Erythroblast (primary cell): ENCODE measurements around the gene NCAPD2.

Source experiments
- GATA1 ChIP-seq: IDR thresholded peaks from 2 replicates; pipeline ENCODE4 v1.6.1; 2011; ENCODE audit warnings: low read depth, mild to moderate bottlenecking, control low read depth, low read length, moderate library complexity
- POLR2A ChIP-seq: IDR thresholded peaks from 2 replicates; pipeline ENCODE4 v1.6.1; 2011; ENCODE audit warnings: mild to moderate bottlenecking, low read length

DNA sequence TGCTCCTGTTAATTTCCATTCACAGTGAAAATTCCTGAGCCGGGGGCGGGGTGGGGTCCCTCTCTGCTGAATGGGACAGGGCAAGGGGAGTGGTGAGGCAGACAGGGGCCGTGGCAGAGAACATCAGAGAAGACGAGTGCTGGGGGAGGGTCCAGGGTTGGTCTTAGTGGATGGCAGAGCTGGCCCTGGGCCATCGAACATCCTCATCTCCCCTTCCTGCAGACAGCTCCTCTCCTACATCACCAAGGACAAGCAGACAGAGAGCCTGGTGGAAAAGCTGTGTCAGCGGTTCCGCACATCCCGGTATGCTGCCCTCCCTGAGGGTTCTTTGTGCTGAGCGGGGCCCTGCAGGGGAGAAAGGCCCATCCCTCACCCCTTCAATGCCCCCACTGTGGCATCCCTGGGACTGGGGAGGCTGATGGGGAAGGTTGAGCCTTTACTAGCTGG is 35.4 kb downstream of the NCAPD2 start:
- TF ChIP-seq POLR2A (no peak), GATA1 (no peak)
